Caco-2 (cell line): ENCODE data around the gene NBL1. TPM values are rescaled to one million over a fixed set of nuclear protein-coding genes. Genes with fewer than 3 reads are reported as not detected.

Experiments
- BruUV-seq: library from RNA; stranded (reverse); fragments of 400-500 nt; replicated peaks from 2 replicates; lab custom pipeline; 2021; lab: Mats Ljungman, UMichigan
- CTCF ChIA-PET: fragments of 300-600 bp; sonication (Branson Sonifier 250); formaldehyde crosslinking; loops from one replicate; lab custom pipeline; 2022; ENCODE audit warnings: antibody characterized with exemption; lab: Charles Lee
- POLR2A ChIA-PET: fragments of 300-600 bp; sonication (Branson Sonifier 250); formaldehyde crosslinking; loops from one replicate; lab custom pipeline; 2022; ENCODE audit warnings: antibody characterized with exemption; lab: Charles Lee
- DNase-seq, 2 experiments: peaks; one replicate each; pipeline versions ENCODE4 v3.0.0 to v3.0.0-alpha.2; 2020 to 2022
- H3K27me3 ChIP-seq: replicated peaks from 2 replicates; pipeline ENCODE4 v1.6.0; 2011; ENCODE audit warnings: low read length; ENCODE audit not compliant: control insufficient read depth, insufficient read depth
- H3K36me3 ChIP-seq: 2 replicates; pipeline ENCODE4 v1.5.1; 2011; ENCODE audit warnings: low read length; ENCODE audit not compliant: control insufficient read depth, insufficient read depth
- H3K4me1 ChIP-seq: fragments of 250-450 bp; sonication (Bioruptor Pico); 2 replicates; pipeline ENCODE4 v1.5.1; 2020; ENCODE audit warnings: mild to moderate bottlenecking
- H3K4me3 ChIP-seq: 2 replicates; pipeline ENCODE4 v1.5.1; 2011; ENCODE audit warnings: low read depth, mild to moderate bottlenecking, control low read depth, low read length
- H3K9me3 ChIP-seq: fragments of 250-450 bp; sonication (Bioruptor Pico); 2 replicates; pipeline ENCODE4 v1.5.1; 2020; ENCODE audit warnings: mild to moderate bottlenecking, moderate library complexity
- H3K27ac Mint-ChIP-seq: one replicate; pipeline ENCODE4 v1.8.0; 2022; ENCODE audit warnings: mixed read lengths; ENCODE audit not compliant: unreplicated experiment
- H3K27me3 Mint-ChIP-seq: one replicate; pipeline ENCODE4 v1.8.0; 2022; ENCODE audit warnings: mixed read lengths; ENCODE audit not compliant: insufficient read depth, unreplicated experiment
- H3K36me3 Mint-ChIP-seq: one replicate; pipeline ENCODE4 v1.8.0; 2022; ENCODE audit warnings: mild to moderate bottlenecking, mixed read lengths; ENCODE audit not compliant: insufficient read depth, unreplicated experiment
- H3K4me1 Mint-ChIP-seq: one replicate; pipeline ENCODE4 v1.8.0; 2022; ENCODE audit warnings: low read depth, mixed read lengths; ENCODE audit not compliant: unreplicated experiment
- H3K4me3 Mint-ChIP-seq: one replicate; pipeline ENCODE4 v1.8.0; 2022; ENCODE audit warnings: mild to moderate bottlenecking, moderate library complexity, mixed read lengths; ENCODE audit not compliant: unreplicated experiment
- H3K9me3 Mint-ChIP-seq: one replicate; pipeline ENCODE4 v1.8.0; 2022; ENCODE audit warnings: mixed read lengths; ENCODE audit not compliant: unreplicated experiment
- intact Hi-C: fragments of 100-400 bp; cut with micrococcal nuclease; formaldehyde crosslinking; loops from one replicate; pipeline ENCODE4 v1.10.0; 2022; ENCODE audit not compliant: unreplicated experiment
- total RNA-seq: library from RNA; stranded (reverse); gene quantifications from 2 replicates; pipeline ENCODE4 v1.2.3, GENCODE V29; 2022
- TF ChIP-seq, protein P1 (sequence below), 2 experiments: fragments of 200-600 bp in 1 of 2; IDR thresholded peaks; 1 replicate in 1 of 2; 2 replicates in 1 of 2; pipeline versions ENCODE4 v1.5.1 to v1.8.0; 2011 to 2022; ENCODE audit warnings: antibody characterized with exemption in 1 of 2, control low read depth in 1 of 2, inconsistent platforms in 1 of 2, low read depth in 1 of 2, low read length in 1 of 2, mild to moderate bottlenecking in 1 of 2, moderate library complexity in 1 of 2; ENCODE audit not compliant: insufficient read depth in 1 of 2, severe bottlenecking in 1 of 2, unreplicated experiment in 1 of 2

Gene NBL1
- total RNA-seq, 1 experiment from 2014 or later, result 24.0 TPM

DNA sequence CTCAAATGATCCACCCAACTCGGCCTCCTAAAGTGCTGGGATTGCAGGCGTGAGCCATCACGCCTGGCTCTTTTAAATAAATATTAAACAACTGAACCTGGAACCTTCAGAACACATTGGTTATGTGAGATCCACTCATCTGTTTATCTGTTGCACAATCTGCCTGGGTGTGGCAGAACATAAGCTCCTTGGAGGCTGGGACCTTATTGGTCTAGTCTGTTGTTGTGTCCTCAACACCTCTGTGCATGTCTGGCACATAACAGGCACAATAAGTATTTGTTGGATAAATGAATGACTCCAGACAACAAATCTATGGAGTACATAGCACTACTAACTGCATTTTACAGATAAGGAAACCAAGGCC, 4.1 kb upstream of the NBL1 start:
- no peaks in the 10 kb centered on the region for H3K36me3 Mint-ChIP-seq
- no peaks in the 10 kb centered on the region for H3K27me3 Mint-ChIP-seq
- ChIA-PET POLR2A (no interaction called here), CTCF (interaction anchor here (1.1 kb wide), 2 partner anchors 12 to 14 kb away, joined by 3 to 4 read pairs; no protein-coding TSS in a partner anchor)
- H3K9me3 Mint-ChIP-seq, result no peaks in the 10 kb centered on the region
- Histone ChIP-seq H3K9me3 (no peaks in the 10 kb centered on the region), H3K4me3 (no peak overlapping the region), H3K36me3 (no peaks in the 10 kb centered on the region), H3K27me3 (no peaks in the 10 kb centered on the region), H3K4me1 (peaks cover 11% of the 10 kb centered on the region)
- no TSS peak for BruUV-seq
- no peak overlapping the region for H3K4me3 Mint-ChIP-seq
- no peaks in the 10 kb centered on the region for H3K4me1 Mint-ChIP-seq
- intact Hi-C loops, result no loop called here
- TF ChIP-seq, protein P1, sequence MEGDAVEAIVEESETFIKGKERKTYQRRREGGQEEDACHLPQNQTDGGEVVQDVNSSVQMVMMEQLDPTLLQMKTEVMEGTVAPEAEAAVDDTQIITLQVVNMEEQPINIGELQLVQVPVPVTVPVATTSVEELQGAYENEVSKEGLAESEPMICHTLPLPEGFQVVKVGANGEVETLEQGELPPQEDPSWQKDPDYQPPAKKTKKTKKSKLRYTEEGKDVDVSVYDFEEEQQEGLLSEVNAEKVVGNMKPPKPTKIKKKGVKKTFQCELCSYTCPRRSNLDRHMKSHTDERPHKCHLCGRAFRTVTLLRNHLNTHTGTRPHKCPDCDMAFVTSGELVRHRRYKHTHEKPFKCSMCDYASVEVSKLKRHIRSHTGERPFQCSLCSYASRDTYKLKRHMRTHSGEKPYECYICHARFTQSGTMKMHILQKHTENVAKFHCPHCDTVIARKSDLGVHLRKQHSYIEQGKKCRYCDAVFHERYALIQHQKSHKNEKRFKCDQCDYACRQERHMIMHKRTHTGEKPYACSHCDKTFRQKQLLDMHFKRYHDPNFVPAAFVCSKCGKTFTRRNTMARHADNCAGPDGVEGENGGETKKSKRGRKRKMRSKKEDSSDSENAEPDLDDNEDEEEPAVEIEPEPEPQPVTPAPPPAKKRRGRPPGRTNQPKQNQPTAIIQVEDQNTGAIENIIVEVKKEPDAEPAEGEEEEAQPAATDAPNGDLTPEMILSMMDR (IDR thresholded peaks at IDR 0.05; ENCODE audit: insufficient read depth in 1 of 2, low read depth in 1 of 2, low read length in 1 of 2, severe bottlenecking in 1 of 2, unreplicated experiment in 1 of 2), result no peak
- no peak overlapping the region for H3K27ac Mint-ChIP-seq
- DNase-seq, result no peak

DNA sequence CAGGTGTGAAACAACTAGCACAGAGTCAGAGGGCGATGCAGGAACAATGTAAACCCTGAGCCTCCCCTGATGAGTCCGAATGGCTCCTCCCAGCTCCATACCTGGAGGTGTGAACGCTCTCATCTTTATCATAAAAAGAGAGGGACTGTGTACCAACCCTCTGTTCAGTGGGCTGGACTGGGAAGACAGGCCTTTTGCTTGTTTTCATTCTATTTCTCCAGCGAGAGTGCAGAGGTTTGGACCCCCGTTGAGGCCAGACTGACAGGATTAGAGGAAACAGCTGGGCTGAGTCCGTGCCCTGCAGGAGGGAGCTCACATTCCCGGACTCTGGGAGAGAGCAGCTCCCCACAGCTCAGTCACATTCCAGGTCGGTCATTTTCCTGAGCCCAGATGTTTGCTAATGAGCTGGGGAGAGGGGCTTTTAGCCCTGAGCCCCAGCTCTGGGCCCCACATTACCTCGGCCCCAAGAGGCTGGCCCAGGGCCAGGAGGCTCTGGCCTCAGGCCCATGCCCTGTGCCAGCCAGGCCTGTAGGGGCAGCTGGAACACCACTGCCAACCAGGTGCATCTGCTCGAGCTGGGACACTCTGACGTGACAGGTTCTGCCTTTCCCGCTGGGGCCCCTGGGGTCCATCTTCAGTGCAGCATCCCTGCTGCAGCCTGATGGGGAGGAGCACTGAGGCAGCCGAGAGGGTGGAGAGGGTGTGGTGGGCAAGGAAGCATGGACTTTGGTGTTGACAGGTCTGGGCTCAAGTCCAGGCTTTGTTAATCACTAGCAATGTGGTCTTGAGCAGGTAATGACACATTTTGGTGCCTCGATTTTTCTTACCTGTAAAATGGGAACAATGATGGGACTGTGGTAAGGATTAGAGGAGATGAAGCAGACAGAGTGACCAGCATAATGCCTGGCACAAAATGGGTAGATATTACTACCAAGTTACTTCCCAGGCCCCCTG, 3.5 kb upstream of the NBL1 start:
- no peaks in the 10 kb centered on the region for H3K9me3 ChIP-seq
- TF ChIP-seq, protein P1 (IDR thresholded peaks at IDR 0.05; ENCODE audit: insufficient read depth in 1 of 2, low read depth in 1 of 2, low read length in 1 of 2, severe bottlenecking in 1 of 2, unreplicated experiment in 1 of 2), result no peak
- Mint-ChIP-seq H3K36me3 (no peaks in the 10 kb centered on the region), H3K27me3 (no peaks in the 10 kb centered on the region), H3K27ac (no peak overlapping the region), H3K4me1 (no peaks in the 10 kb centered on the region), H3K4me3 (no peak overlapping the region), H3K9me3 (no peaks in the 10 kb centered on the region)
- intact Hi-C loops, result no loop called here
- no peaks in the 10 kb centered on the region for H3K36me3 ChIP-seq
- CTCF ChIA-PET, result interaction anchor here (1.1 kb wide), 2 partner anchors 11 to 14 kb away, joined by 3 to 4 read pairs; no protein-coding TSS in a partner anchor
- H3K27me3 ChIP-seq, result no peaks in the 10 kb centered on the region
- peaks cover 11% of the 10 kb centered on the region for H3K4me1 ChIP-seq
- no peak overlapping the region for H3K4me3 ChIP-seq
- DNase-seq, result no peak
- POLR2A ChIA-PET, result interaction anchor here (0.7 kb wide), 1 partner anchor 148 kb away, joined by 8 read pairs; no protein-coding TSS in a partner anchor
- BruUV-seq, result no TSS peak

DNA sequence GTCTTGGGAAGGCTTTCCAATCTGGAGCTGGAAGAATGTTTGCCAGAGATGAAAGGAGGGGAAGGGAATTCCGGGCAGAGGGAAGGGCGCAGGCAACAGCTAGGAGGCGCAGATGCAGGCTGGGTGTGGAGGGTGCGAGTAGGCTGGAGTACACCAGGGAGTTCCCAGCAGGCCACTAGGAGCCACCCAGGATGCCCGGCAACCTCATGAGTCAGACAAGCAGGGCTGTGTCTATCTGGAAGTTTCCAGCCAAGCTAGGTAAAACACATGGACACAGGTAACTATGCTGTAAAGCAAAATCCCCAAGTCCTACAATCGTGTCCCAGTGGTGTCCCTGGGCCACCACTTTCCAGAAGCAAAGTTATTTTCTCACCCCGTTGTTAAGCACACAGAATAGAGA, 990 bp upstream of the NBL1 start:
- Histone ChIP-seq H3K36me3 (no peaks in the 10 kb centered on the region), H3K4me1 (peaks cover 11% of the 10 kb centered on the region), H3K9me3 (no peaks in the 10 kb centered on the region), H3K4me3 (peak overlapping the region; percentile 31), H3K27me3 (no peaks in the 10 kb centered on the region)
- Mint-ChIP-seq H3K4me3 (peak overlapping the region; percentile 72), H3K27ac (no peak overlapping the region), H3K36me3 (peaks cover 6% of the 10 kb centered on the region), H3K4me1 (no peaks in the 10 kb centered on the region), H3K27me3 (no peaks in the 10 kb centered on the region), H3K9me3 (no peaks in the 10 kb centered on the region)
- DNase-seq, result peak in 1 of 2 experiments; percentile 48
- TF ChIP-seq, protein P1 (IDR thresholded peaks at IDR 0.05; ENCODE audit: insufficient read depth in 1 of 2, low read depth in 1 of 2, low read length in 1 of 2, severe bottlenecking in 1 of 2, unreplicated experiment in 1 of 2), result no peak
- CTCF ChIA-PET, result interaction anchor here (1.5 kb wide), 1 partner anchor 17 kb away, joined by 3 read pairs; no protein-coding TSS in a partner anchor
- POLR2A ChIA-PET, result no interaction called here
- intact Hi-C loops, result no loop called here
- BruUV-seq, result no TSS peak
